K562 (cell line): ENCODE data around the gene HMGA1. TPM values are rescaled to one million over a fixed set of nuclear protein-coding genes. Genes with fewer than 3 reads are reported as not detected.

Experiments
- COPS2 ChIP-seq: fragments of 450-650 bp; conservative IDR thresholded peaks from 2 replicates; pipeline ENCODE4 v1.6.1; 2016; ENCODE audit warnings: mild to moderate bottlenecking, moderate library complexity
- CXXC5 ChIP-seq: fragments of 250-450 bp; sonication (Bioruptor Pico); IDR thresholded peaks from 2 replicates; pipeline ENCODE4 v1.8.0; 2022; ENCODE audit warnings: inconsistent platforms, mild to moderate bottlenecking, moderate library complexity
- DDX20 ChIP-seq: fragments of 450-650 bp; IDR thresholded peaks from 2 replicates; pipeline ENCODE4 v1.6.1; 2016; ENCODE audit warnings: missing genetic modification characterization, low read depth, mild to moderate bottlenecking, missing compliant biosample characterization, moderate library complexity
- FIP1L1 ChIP-seq: fragments of 200-400 bp; formaldehyde crosslinking; IDR thresholded peaks from 2 replicates; pipeline ENCODE4 v1.6.1; 2018; ENCODE audit warnings: mild to moderate bottlenecking, low read depth, low read length; ENCODE audit not compliant: poor library complexity, severe bottlenecking
- HIVEP1 ChIP-seq: fragments of 250-450 bp; sonication (Bioruptor Pico); IDR thresholded peaks from 2 replicates; pipeline ENCODE4 v1.4.0; 2020; ENCODE audit warnings: mild to moderate bottlenecking
- HNRNPH1 ChIP-seq: fragments of 200-400 bp; formaldehyde crosslinking; optimal IDR thresholded peaks from 2 replicates; pipeline ENCODE3; 2017; ENCODE audit warnings: low read depth, mild to moderate bottlenecking, low read length, moderate library complexity
- MAFF ChIP-seq: IDR thresholded peaks from 2 replicates; pipeline ENCODE4 v1.6.1; 2012; ENCODE audit warnings: low read length, improper control_type of control experiment
- MCM2 ChIP-seq: fragments of 450-650 bp; IDR thresholded peaks from 2 replicates; pipeline ENCODE4 v1.6.1; 2017; ENCODE audit warnings: low read depth, mild to moderate bottlenecking
- MECOM ChIP-seq: fragments of 250-450 bp; sonication (Bioruptor Pico); IDR thresholded peaks from 2 replicates; pipeline ENCODE4 v1.8.0; 2022; ENCODE audit warnings: inconsistent platforms
- NR4A1 ChIP-seq, 2 experiments: fragments of 250-450 bp in 1 of 2; fragments of 450-650 bp in 1 of 2; sonication (Bioruptor Pico) in 1 of 2; IDR thresholded peaks; 2 replicates each; pipeline versions ENCODE4 v1.4.0 to v1.6.1; 2016 to 2020; ENCODE audit warnings: mild to moderate bottlenecking in 2 of 2, missing compliant biosample characterization in 1 of 2, missing genetic modification characterization in 1 of 2, moderate library complexity in 1 of 2
- POLR2G ChIP-seq: fragments of 200-400 bp; formaldehyde crosslinking; IDR thresholded peaks from 2 replicates; pipeline ENCODE4 v1.6.1; 2017; ENCODE audit warnings: low read depth, mild to moderate bottlenecking, antibody characterized with exemption, low read length, moderate library complexity
- RBM14 ChIP-seq: fragments of 200-400 bp; formaldehyde crosslinking; IDR thresholded peaks from 2 replicates; pipeline ENCODE4 v1.6.1; 2018; ENCODE audit warnings: low read depth, mild to moderate bottlenecking, low read length, moderate library complexity, borderline replicate concordance; ENCODE audit not compliant: insufficient read depth
- SAFB2 ChIP-seq: fragments of 200-400 bp; formaldehyde crosslinking; IDR thresholded peaks from 2 replicates; pipeline ENCODE4 v1.6.1; 2018; ENCODE audit warnings: borderline replicate concordance, low read length, low read depth, moderate library complexity; ENCODE audit not compliant: severe bottlenecking
- SNIP1 ChIP-seq: fragments of 450-650 bp; IDR thresholded peaks from 2 replicates; pipeline ENCODE4 v1.7.1; 2017; ENCODE audit warnings: low read depth, mild to moderate bottlenecking
- SP1 ChIP-seq: sonication (generic); formaldehyde crosslinking; IDR thresholded peaks from 2 replicates; pipeline ENCODE4 v1.8.1; 2022; ENCODE audit warnings: mild to moderate bottlenecking, missing genetic modification reagents
- TAF15 ChIP-seq: fragments of 200-400 bp; formaldehyde crosslinking; IDR thresholded peaks from 2 replicates; pipeline ENCODE4 v1.6.1; 2017; ENCODE audit warnings: mild to moderate bottlenecking, low read depth, low read length, moderate library complexity
- U2AF1 ChIP-seq: fragments of 200-400 bp; formaldehyde crosslinking; optimal IDR thresholded peaks from 2 replicates; pipeline ENCODE3; 2017; ENCODE audit warnings: mild to moderate bottlenecking, low read depth, low read length, moderate library complexity
- ZNF165 ChIP-seq: fragments of 250-450 bp; sonication (Bioruptor Pico); IDR thresholded peaks from 2 replicates; pipeline ENCODE4 v1.4.0; 2020; ENCODE audit warnings: borderline replicate concordance
- polyA plus RNA-seq, 8 experiments: library from polyadenylated mRNA; depleted of rRNA in 4 of 8; stranded (reverse) in 5 of 8; unstranded in 3 of 8; fragments of >200 nt; fragmentation: Nextera tagmentation in 2 of 8; fragmentation: Illumina TruSeq in 1 of 8; extraction: Ambion mirVana in 2 of 8; extraction: Trizol in 1 of 8; gene quantifications; 2 replicates each; pipeline versions ENCODE4 v1.2.1 to v1.2.3, GENCODE V29; 2011 to 2014; ENCODE audit warnings: inconsistent platforms in 1 of 8, missing spikeins in 1 of 8
- total RNA-seq, 7 experiments: library from RNA; depleted of rRNA in 6 of 7; stranded (reverse); fragments of >200 nt in 6 of 7; fragmentation: Illumina TruSeq in 2 of 7; extraction: Trizol in 2 of 7; gene quantifications; 2 replicates each; pipeline versions ENCODE4 v1.2.1 to v1.2.3, GENCODE V29; 2011 to 2021; ENCODE audit warnings: low replicate concordance in 1 of 7
- TF ChIP-seq, protein P1 (sequence below): fragments of 250-450 bp; sonication (Bioruptor Pico); IDR thresholded peaks from 2 replicates; pipeline ENCODE4 v1.8.0; 2022; ENCODE audit warnings: inconsistent platforms
- TF ChIP-seq, protein P2 (sequence below): fragments of 250-450 bp; sonication (Bioruptor Pico); IDR thresholded peaks from 2 replicates; pipeline ENCODE4 v1.9.0; 2021; ENCODE audit warnings: mild to moderate bottlenecking, inconsistent platforms
- TF ChIP-seq, protein P3 (sequence below): fragments of 250-450 bp; sonication (Bioruptor Pico); IDR thresholded peaks from 2 replicates; pipeline ENCODE4 v1.4.0; 2020; ENCODE audit warnings: mild to moderate bottlenecking, moderate library complexity

HMGA1 gene
- total and polyA plus RNA-seq, 9 of the 15 experiments (the other 6 are each of a cell fraction or from before 2014, with no cell fraction given): 27.8 to 1,947 (median 594) TPM

DNA sequence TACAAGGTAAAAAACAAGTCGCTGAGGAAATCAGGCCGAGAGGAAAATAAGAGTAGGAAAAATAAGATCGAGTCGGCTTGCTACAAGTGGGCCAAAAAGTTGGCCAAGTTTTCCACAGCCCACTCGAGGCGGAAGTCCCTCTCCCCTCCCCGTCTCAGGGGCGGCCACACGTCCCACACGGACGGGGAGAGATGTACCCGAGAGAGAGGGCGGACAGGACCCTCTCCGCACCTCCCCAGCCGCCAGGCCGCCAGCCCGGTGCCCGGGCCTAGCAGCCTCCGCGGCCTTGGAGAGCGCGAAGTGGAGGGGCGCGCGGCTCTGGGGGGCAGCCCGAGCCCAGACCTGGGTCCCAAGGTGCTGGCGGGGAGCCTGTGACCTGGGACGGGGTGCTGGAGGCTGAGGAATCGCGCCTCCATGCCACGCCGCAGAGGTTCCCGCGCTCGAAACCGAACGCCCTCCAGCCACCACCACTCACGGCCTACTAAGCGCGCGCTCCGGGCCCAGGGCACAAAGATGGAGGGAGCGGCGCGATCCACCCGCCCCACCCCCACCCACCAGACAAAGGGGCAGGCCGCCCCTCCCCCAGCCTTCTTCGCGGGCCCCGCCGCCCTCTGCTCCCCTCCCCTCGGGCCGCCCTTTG, 1.9 kb upstream of the HMGA1 start (continued):
- TF ChIP-seq, protein P1, sequence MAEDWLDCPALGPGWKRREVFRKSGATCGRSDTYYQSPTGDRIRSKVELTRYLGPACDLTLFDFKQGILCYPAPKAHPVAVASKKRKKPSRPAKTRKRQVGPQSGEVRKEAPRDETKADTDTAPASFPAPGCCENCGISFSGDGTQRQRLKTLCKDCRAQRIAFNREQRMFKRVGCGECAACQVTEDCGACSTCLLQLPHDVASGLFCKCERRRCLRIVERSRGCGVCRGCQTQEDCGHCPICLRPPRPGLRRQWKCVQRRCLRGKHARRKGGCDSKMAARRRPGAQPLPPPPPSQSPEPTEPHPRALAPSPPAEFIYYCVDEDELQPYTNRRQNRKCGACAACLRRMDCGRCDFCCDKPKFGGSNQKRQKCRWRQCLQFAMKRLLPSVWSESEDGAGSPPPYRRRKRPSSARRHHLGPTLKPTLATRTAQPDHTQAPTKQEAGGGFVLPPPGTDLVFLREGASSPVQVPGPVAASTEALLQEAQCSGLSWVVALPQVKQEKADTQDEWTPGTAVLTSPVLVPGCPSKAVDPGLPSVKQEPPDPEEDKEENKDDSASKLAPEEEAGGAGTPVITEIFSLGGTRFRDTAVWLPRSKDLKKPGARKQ: peak; percentile 57; the same call in 1 of the 2 replicates
- TF ChIP-seq TAF15: peak; percentile 48; the same call in 1 of the 2 replicates
- TF ChIP-seq CXXC5 (CRISPR knock-in tag): peak; percentile 11
- no peak for TF ChIP-seq RBM14
- TF ChIP-seq, protein P2, sequence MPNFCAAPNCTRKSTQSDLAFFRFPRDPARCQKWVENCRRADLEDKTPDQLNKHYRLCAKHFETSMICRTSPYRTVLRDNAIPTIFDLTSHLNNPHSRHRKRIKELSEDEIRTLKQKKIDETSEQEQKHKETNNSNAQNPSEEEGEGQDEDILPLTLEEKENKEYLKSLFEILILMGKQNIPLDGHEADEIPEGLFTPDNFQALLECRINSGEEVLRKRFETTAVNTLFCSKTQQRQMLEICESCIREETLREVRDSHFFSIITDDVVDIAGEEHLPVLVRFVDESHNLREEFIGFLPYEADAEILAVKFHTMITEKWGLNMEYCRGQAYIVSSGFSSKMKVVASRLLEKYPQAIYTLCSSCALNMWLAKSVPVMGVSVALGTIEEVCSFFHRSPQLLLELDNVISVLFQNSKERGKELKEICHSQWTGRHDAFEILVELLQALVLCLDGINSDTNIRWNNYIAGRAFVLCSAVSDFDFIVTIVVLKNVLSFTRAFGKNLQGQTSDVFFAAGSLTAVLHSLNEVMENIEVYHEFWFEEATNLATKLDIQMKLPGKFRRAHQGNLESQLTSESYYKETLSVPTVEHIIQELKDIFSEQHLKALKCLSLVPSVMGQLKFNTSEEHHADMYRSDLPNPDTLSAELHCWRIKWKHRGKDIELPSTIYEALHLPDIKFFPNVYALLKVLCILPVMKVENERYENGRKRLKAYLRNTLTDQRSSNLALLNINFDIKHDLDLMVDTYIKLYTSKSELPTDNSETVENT (CRISPR knock-in tag): 0 out of 2 replicates have a peak, but pooled peaks have one; percentile 25
- TF ChIP-seq SAFB2: no peak
- peak; percentile 96 for TF ChIP-seq FIP1L1
- TF ChIP-seq, protein P3, sequence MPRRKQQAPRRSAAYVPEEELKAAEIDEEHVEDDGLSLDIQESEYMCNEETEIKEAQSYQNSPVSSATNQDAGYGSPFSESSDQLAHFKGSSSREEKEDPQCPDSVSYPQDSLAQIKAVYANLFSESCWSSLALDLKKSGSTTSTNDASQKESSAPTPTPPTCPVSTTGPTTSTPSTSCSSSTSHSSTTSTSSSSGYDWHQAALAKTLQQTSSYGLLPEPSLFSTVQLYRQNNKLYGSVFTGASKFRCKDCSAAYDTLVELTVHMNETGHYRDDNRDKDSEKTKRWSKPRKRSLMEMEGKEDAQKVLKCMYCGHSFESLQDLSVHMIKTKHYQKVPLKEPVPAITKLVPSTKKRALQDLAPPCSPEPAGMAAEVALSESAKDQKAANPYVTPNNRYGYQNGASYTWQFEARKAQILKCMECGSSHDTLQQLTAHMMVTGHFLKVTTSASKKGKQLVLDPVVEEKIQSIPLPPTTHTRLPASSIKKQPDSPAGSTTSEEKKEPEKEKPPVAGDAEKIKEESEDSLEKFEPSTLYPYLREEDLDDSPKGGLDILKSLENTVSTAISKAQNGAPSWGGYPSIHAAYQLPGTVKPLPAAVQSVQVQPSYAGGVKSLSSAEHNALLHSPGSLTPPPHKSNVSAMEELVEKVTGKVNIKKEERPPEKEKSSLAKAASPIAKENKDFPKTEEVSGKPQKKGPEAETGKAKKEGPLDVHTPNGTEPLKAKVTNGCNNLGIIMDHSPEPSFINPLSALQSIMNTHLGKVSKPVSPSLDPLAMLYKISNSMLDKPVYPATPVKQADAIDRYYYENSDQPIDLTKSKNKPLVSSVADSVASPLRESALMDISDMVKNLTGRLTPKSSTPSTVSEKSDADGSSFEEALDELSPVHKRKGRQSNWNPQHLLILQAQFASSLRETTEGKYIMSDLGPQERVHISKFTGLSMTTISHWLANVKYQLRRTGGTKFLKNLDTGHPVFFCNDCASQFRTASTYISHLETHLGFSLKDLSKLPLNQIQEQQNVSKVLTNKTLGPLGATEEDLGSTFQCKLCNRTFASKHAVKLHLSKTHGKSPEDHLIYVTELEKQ (CRISPR knock-in tag): no peak
- no peak for TF ChIP-seq HIVEP1 (CRISPR knock-in tag)
- no peak for TF ChIP-seq SP1 (CRISPR knock-in tag)
- peak; percentile 18; the same call in 1 of the 2 replicates for TF ChIP-seq NR4A1 (CRISPR knock-in tag; IDR thresholded peaks at IDR 0.05)
- TF ChIP-seq NR4A1 (tag; IDR thresholded peaks at IDR 0.05): no peak
- TF ChIP-seq MECOM (CRISPR knock-in tag): no peak
- no peak for TF ChIP-seq DDX20
- no peak for TF ChIP-seq ZNF165 (CRISPR knock-in tag)
- TF ChIP-seq MAFF: no peak
- TF ChIP-seq HNRNPH1: peak; percentile 15
- no peak for TF ChIP-seq COPS2
- TF ChIP-seq POLR2G: peak; percentile 76
- TF ChIP-seq U2AF1: peak; percentile 68
- TF ChIP-seq SNIP1: no peak
- TF ChIP-seq MCM2: no peak
